Measurements from ENCODE around the gene IL3. TPM values are rescaled to one million over a fixed set of nuclear protein-coding genes. Genes with fewer than 3 reads are reported as not detected.

The IL3 gene
- total RNA-seq, 1 donor from 2014 or later = 67.7 TPM

DNA sequence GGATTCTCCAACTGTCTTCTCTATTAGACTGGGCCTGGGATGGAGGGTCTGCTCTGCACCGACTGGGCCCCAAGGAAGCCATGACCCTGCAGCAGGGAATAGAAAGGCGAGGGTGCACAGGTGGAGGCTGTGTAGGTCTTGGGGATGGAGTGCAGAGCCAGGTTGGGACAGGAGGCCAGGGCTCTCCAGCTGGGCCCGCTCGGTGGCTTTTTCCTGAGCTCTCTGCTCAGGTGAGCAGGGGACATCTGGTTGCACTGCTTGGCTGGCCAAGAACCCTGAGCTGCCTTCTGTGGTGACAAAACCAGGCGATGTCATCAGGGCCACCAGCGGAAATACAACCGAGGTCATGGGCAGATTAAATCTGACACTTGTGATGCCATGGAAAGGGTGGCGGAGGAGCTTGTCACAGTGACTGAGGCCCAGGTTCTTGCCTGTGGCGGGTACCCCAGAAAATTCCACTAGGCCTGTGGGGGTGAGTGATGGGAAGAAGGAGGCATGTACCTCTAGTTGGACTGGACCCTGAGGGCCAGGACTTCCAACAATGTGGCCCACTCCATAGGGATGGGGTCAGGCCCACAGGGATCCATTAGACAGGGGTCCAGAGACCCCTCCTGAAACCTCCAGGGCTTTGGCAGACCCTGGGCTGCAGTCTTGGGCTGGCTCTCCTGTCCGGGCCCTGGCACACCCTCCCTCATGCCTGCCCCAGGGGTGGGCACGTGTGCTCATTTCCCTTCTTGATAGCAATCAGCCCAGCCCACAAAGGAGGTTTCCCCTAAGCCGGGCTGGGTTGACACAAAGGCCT, 4.4 kb upstream of the IL3 start:
- no peaks in the 10 kb centered on the region for H3K36me3 Mint-ChIP-seq (ENCODE audit: low read depth)
- intact Hi-C loops (cut with micrococcal nuclease) = no loop called here
- H3K4me3 Mint-ChIP-seq = no peak overlapping the region
- H3K27me3 Mint-ChIP-seq = peaks cover 19% of the 10 kb centered on the region
- H3K27ac Mint-ChIP-seq = peak overlapping the region; percentile 79
- DNase-seq = peak; percentile 78
- H3K9me3 Mint-ChIP-seq = no peaks in the 10 kb centered on the region
- peaks cover 51% of the 10 kb centered on the region for H3K4me1 Mint-ChIP-seq

GRCh38 chr5:132056610-132057497, 3.6 kb upstream of the IL3 start:
- Mint-ChIP-seq H3K4me1 (peaks cover 55% of the 10 kb centered on the region), H3K36me3 (ENCODE audit: low read depth) (no peaks in the 10 kb centered on the region), H3K4me3 (no peak overlapping the region), H3K27me3 (peaks cover 16% of the 10 kb centered on the region), H3K9me3 (no peaks in the 10 kb centered on the region), H3K27ac (no peak overlapping the region)
- peak; percentile 53 for DNase-seq
- intact Hi-C loops (cut with micrococcal nuclease) = no loop called here

- Mint-ChIP-seq H3K36me3 (ENCODE audit: low read depth) (no peaks in the 10 kb centered on the region), H3K9me3 (no peaks in the 10 kb centered on the region), H3K27ac (peak overlapping the region; percentile 69), H3K4me1 (peaks cover 55% of the 10 kb centered on the region), H3K27me3 (peaks cover 9% of the 10 kb centered on the region), H3K4me3 (no peak overlapping the region)
- intact Hi-C loops (cut with micrococcal nuclease) = no loop called here
- peak; percentile 55 for DNase-seq
These were observed 2.8 kb upstream of the IL3 start for GRCh38 chr5:132057498-132058255.

- H3K9me3 Mint-ChIP-seq = no peaks in the 10 kb centered on the region
- no peak overlapping the region for H3K4me3 Mint-ChIP-seq
- intact Hi-C loops (cut with micrococcal nuclease) = no loop called here
- no peaks in the 10 kb centered on the region for H3K36me3 Mint-ChIP-seq (ENCODE audit: low read depth)
- no peak overlapping the region for H3K27ac Mint-ChIP-seq
- peaks cover 62% of the 10 kb centered on the region for H3K4me1 Mint-ChIP-seq
- no peak for DNase-seq
- H3K27me3 Mint-ChIP-seq = peaks cover 2% of the 10 kb centered on the region
These were observed 1.8 kb upstream of the IL3 start for GRCh38 chr5:132058646-132059042.

- peaks cover 2% of the 10 kb centered on the region for H3K27me3 Mint-ChIP-seq
- H3K36me3 Mint-ChIP-seq (ENCODE audit: low read depth) = no peaks in the 10 kb centered on the region
- intact Hi-C loops (cut with micrococcal nuclease) = no loop called here
- no peaks in the 10 kb centered on the region for H3K9me3 Mint-ChIP-seq
- H3K4me3 Mint-ChIP-seq = no peak overlapping the region
- DNase-seq = peak; percentile 76
- H3K4me1 Mint-ChIP-seq = peaks cover 65% of the 10 kb centered on the region
- peak overlapping the region; percentile 10 for H3K27ac Mint-ChIP-seq
These were observed 1.3 kb upstream of the IL3 start for GRCh38 chr5:132059043-132059695.

GRCh38 chr5:132059696-132060500, 557 bp upstream of the IL3 start:
- Mint-ChIP-seq H3K4me1 (peaks cover 63% of the 10 kb centered on the region), H3K27ac (peak overlapping the region; percentile 10)
- intact Hi-C loops (cut with micrococcal nuclease) = loop anchor here (5.0 kb wide), 2 partner anchors 248 to 638 kb away; no protein-coding TSS in a partner anchor

DNA sequence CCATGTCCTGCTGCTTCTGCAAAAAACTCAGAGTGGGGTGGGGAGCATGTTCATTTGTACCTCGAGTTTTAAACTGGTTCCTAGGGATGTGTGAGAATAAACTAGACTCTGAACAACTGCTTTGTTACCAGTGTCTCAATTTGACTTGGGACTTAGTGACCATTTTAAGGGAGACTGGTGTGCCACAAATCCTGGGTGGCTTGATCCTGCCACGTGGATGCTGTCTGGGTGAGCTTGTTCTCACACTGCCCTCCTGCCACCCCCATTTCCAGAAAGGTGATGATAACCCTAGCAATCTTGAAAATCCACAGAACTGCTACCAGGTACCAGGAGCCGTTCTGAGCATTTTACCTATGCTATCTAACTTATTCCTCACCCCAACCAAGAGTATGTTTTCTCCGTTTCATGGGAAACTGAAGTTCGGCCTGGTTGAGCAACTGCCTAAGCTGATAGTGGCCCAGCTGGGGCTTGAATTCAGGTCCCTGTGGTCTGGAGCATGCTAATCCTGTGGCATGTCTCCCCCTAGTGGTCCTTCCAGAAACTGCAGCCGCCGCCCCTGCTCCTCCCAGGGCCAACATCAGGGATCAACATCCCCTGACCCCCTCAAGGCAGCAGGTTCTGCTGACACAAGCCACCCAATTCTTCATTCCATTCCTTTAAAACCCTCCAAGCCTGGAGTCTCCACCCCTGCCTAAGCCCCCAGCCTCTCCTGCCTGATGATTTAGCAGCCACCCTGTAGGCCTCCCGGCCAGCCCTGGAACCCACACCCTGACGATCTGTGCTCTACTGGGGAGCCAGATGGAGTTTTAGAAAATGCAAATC, 2.8 kb downstream of the IL3 start:
- peak; percentile 94 for DNase-seq
- Mint-ChIP-seq H3K27ac (peak overlapping the region; percentile 63), H3K36me3 (ENCODE audit: low read depth) (no peaks in the 10 kb centered on the region), H3K27me3 (no peaks in the 10 kb centered on the region), H3K4me1 (peaks cover 62% of the 10 kb centered on the region), H3K4me3 (no peak overlapping the region), H3K9me3 (no peaks in the 10 kb centered on the region)
- intact Hi-C loops (cut with micrococcal nuclease) = loop anchor here (2.0 to 5.0 kb wide), 3 partner anchors 251 to 641 kb away; no protein-coding TSS in a partner anchor

More at GRCh38 chr5:132059696-132060500, 557 bp upstream of the IL3 start:
- no peak for DNase-seq
- Mint-ChIP-seq H3K9me3 (no peaks in the 10 kb centered on the region), H3K4me3 (no peak overlapping the region), H3K27me3 (peaks cover 2% of the 10 kb centered on the region), H3K36me3 (ENCODE audit: low read depth) (no peaks in the 10 kb centered on the region)

GRCh38 chr5:132064140-132064539, 3.7 kb downstream of the IL3 start:
- H3K4me3 Mint-ChIP-seq = no peak overlapping the region
- H3K4me1 Mint-ChIP-seq = peaks cover 64% of the 10 kb centered on the region
- DNase-seq = no peak
- no peaks in the 10 kb centered on the region for H3K27me3 Mint-ChIP-seq
- intact Hi-C loops (cut with micrococcal nuclease) = loop anchor here (1.0 to 5.0 kb wide), 8 partner anchors 43 to 642 kb away; partner anchors contain the start of gene SLC22A5
- H3K36me3 Mint-ChIP-seq (ENCODE audit: low read depth) = no peaks in the 10 kb centered on the region
- H3K27ac Mint-ChIP-seq = no peak overlapping the region
- H3K9me3 Mint-ChIP-seq = no peaks in the 10 kb centered on the region

DNA sequence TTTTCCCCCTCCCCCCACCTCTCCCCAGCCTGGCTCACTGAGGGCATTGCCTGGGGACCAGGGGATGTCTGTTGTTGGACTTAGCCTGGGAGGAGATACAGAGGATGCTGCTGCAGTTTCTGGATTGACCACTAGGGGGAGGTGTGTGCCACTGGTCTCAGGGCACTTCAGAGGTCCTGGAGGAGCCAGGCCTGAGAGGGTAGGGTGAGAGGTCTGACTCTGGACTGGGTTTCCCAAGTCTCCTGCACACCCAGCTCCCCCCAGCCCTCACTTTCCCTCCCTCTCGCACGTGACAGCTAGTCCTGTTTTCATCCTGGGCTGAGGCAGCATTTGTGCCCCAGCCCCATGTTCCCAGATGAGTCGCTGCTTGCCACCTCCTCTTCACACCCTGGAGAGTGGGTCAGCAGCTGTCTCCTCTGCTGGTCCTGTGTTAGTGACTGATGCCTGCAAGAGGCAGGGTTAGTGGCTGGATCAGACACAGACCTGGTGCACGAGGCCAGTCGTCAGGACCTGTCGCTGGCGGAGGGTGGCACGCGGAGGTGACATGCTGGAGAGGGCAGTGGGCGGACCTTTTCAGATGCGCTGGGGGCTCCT, 4.4 kb downstream of the IL3 start:
- Mint-ChIP-seq H3K4me1 (peaks cover 63% of the 10 kb centered on the region), H3K27ac (peak overlapping the region; percentile 66), H3K9me3 (no peaks in the 10 kb centered on the region), H3K4me3 (no peak overlapping the region), H3K36me3 (ENCODE audit: low read depth) (no peaks in the 10 kb centered on the region), H3K27me3 (no peaks in the 10 kb centered on the region)
- intact Hi-C loops (cut with micrococcal nuclease) = loop anchor here (1.0 to 5.0 kb wide), 10 partner anchors 44 to 643 kb away; partner anchors contain the start of gene SLC22A5
- DNase-seq = peak; percentile 95

DNA sequence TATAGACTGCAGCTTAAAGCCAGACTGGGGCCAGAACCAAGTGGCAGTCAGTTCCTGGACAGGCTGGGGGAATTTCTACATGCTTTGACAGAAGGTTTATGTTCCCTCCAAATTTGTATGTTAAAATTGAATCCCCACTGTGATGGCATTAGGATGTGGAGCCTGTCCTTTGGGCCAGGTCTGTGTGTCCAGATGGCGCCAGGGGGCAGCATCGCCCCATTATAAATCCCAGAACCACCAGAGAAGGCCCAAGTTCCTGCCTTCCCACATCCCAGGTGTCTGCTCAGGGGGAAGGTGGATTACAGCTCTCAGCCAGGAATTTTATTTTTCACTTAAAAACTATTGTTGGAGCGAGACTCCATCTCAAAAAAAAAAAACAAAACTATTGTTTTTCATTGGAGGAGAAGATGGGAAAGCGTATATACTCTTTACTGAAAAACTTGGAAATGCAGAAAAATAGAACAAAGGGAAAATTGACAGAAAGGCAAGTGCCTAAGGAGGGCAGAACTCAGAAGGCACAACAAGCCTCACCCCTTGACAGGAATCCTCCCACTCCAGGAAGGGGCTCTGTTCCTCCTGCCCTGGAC, 5.0 kb downstream of the IL3 start:
- Mint-ChIP-seq H3K27me3 (no peaks in the 10 kb centered on the region), H3K4me3 (no peak overlapping the region), H3K9me3 (no peaks in the 10 kb centered on the region), H3K4me1 (peaks cover 64% of the 10 kb centered on the region), H3K27ac (peak overlapping the region; percentile 66), H3K36me3 (ENCODE audit: low read depth) (no peaks in the 10 kb centered on the region)
- peak; percentile 86 for DNase-seq
- intact Hi-C loops (cut with micrococcal nuclease) = loop anchor here (1.0 to 5.0 kb wide), 6 partner anchors 45 to 436 kb away; partner anchors contain the start of gene SLC22A5

Measured in activated CD4-positive, alpha-beta T cell treated with anti-CD3 and anti-CD28 coated beads, Interleukin-2, amount 10 ng/mL, durations not matched to agents 24 days and 14 days (primary cell).